Smooth muscle cell (in vitro differentiated cells): ENCODE data around the gene CYSRT1. TPM values are rescaled to one million over a fixed set of nuclear protein-coding genes. Genes with fewer than 3 reads are reported as not detected.

ENCODE experiments used
- DNase-seq: peaks from one replicate; lab custom pipeline; 2025; ENCODE audit not compliant: unreplicated experiment; lab: John Stamatoyannopoulos, UW
- H2AFZ ChIP-seq: fragments of 200-600 bp; sonication (generic); 2 replicates; pipeline ENCODE4 v1.6.0; 2016; ENCODE audit warnings: antibody characterized with exemption, low read depth, mild to moderate bottlenecking
- H3F3A ChIP-seq: fragments of 200-600 bp; sonication (generic); 2 replicates; pipeline ENCODE4 v1.6.0; 2017; ENCODE audit warnings: antibody characterized with exemption, low read depth
- H3K27ac ChIP-seq: fragments of 200-600 bp; sonication (generic); 2 replicates; pipeline ENCODE4 v1.5.1; 2016; ENCODE audit warnings: low read depth, mild to moderate bottlenecking
- H3K27me3 ChIP-seq: fragments of 200-600 bp; sonication (generic); 2 replicates; pipeline ENCODE4 v1.6.1; 2016; ENCODE audit warnings: low read depth, mild to moderate bottlenecking
- H3K36me3 ChIP-seq: fragments of 200-600 bp; sonication (generic); 2 replicates; pipeline ENCODE4 v1.5.1; 2016; ENCODE audit warnings: low read depth
- H3K4me1 ChIP-seq: fragments of 200-600 bp; sonication (generic); 2 replicates; pipeline ENCODE4 v1.5.1; 2016; ENCODE audit warnings: low read depth
- H3K4me2 ChIP-seq: fragments of 200-600 bp; sonication (generic); 2 replicates; pipeline ENCODE4 v1.6.0; 2016; ENCODE audit warnings: mild to moderate bottlenecking
- H3K4me3 ChIP-seq: fragments of 200-600 bp; sonication (generic); 2 replicates; pipeline ENCODE4 v1.5.1; 2016; ENCODE audit warnings: mild to moderate bottlenecking
- H3K79me2 ChIP-seq: fragments of 200-600 bp; sonication (generic); 2 replicates; pipeline ENCODE4 v1.6.0; 2016; ENCODE audit warnings: low read depth, mild to moderate bottlenecking
- H3K9ac ChIP-seq: fragments of 200-600 bp; sonication (generic); 2 replicates; pipeline ENCODE4 v1.6.0; 2016; ENCODE audit warnings: low read depth
- H3K9me3 ChIP-seq: fragments of 200-600 bp; sonication (generic); replicated peaks from 2 replicates; pipeline ENCODE4 v1.5.1; 2016; ENCODE audit warnings: low read depth
- H4K20me1 ChIP-seq: fragments of 200-600 bp; sonication (generic); 2 replicates; pipeline ENCODE4 v1.6.0; 2016; ENCODE audit warnings: low read depth
- CTCF ChIP-seq: fragments of 200-600 bp; sonication (generic); IDR thresholded peaks from 2 replicates; pipeline ENCODE4 v1.5.1; 2017; ENCODE audit warnings: borderline replicate concordance, mild to moderate bottlenecking, antibody characterized with exemption; ENCODE audit not compliant: insufficient read depth, poor library complexity, severe bottlenecking
- WGBS: methylation state at CpG from one replicate; pipeline ENCODE4 v1.1.7; 2016; ENCODE audit warnings: low lambda C conversion rate; 5-methylcytosine and 5-hydroxymethylcytosine counted together
- polyA plus RNA-seq: library from polyadenylated mRNA; unstranded; fragments of >200 nt; fragmentation: Nextera tagmentation; extraction: Ambion mirVana; gene quantifications from 2 replicates; pipeline ENCODE4 v1.2.1, GENCODE V29; 2016
- total RNA-seq: library from RNA; depleted of rRNA; stranded (reverse); fragments of >200 nt; gene quantifications from 2 replicates; pipeline ENCODE4 v1.2.3, GENCODE V29; 2014

The CYSRT1 gene
- total and polyA plus RNA-seq, 2 experiments from 2014 or later = 2.3 to 2.4 TPM

DNA sequence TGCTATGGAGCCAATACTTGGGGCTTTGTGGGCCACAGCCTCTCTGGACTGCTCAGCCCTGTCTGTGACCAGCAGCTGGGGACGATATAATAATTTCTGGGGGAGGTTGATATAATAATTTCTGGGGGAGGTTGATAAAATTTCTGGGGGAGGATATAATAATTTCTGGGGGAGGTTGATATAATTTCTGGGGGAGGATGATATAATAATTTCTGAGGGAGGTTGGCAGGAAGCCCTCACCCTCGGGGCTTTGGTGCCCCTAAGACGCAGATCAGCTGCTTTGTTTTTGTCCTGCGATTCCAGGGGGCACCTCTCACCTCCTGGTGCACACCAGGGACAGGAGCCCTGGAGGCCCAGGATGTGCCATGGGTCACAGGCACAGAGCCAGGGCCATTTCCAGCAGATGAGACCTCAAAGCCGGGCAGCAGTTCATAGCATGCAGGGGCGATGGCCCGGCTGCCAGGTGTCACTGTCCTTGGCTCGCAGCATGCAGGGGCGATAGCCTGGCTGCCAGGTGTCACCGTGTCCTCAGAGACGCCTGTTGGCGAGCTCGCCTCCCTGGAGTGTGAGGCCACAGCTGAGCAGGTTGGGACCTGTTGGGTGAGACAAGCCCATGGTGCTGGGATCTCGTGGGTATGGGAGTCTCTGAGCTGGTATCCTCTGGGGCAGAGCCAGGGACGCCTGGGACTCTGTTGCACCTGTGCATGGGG, 48.8 kb downstream of the CYSRT1 start:
- Histone ChIP-seq H3K9ac (no peak overlapping the region), H3K4me2 (no peak overlapping the region), H3K9me3 (no peaks in the 10 kb centered on the region), H3K4me3 (no peak overlapping the region), H3K36me3 (no peaks in the 10 kb centered on the region), H3F3A (no peaks in the 10 kb centered on the region), H2AFZ (no peak overlapping the region), H3K4me1 (peaks cover 15% of the 10 kb centered on the region), H3K27ac (no peak overlapping the region), H4K20me1 (peaks cover 33% of the 10 kb centered on the region), H3K27me3 (no peaks in the 10 kb centered on the region), H3K79me2 (no peaks in the 10 kb centered on the region)
- no peak for DNase-seq
- 81% methylated on average over 15 of the region's 15 CpGs for WGBS
- no peak for TF ChIP-seq CTCF

- WGBS = 94% methylated on average over 10 of the region's 10 CpGs
- Histone ChIP-seq H3K27me3 (no peaks in the 10 kb centered on the region), H3K4me1 (peaks cover 15% of the 10 kb centered on the region), H3K4me2 (no peak overlapping the region), H3K9ac (no peak overlapping the region), H3K36me3 (no peaks in the 10 kb centered on the region), H3K79me2 (no peaks in the 10 kb centered on the region), H4K20me1 (peaks cover 35% of the 10 kb centered on the region), H3K4me3 (no peak overlapping the region), H3K27ac (no peak overlapping the region), H3F3A (no peaks in the 10 kb centered on the region), H3K9me3 (no peaks in the 10 kb centered on the region), H2AFZ (no peak overlapping the region)
- no peak for TF ChIP-seq CTCF
- no peak for DNase-seq
Measured at GRCh38 chr9:137275203-137275587, 50.2 kb downstream of the CYSRT1 start.

Other genes with a start within 250 kb of the CYSRT1 start
Only the 30 nearest of the 32 such genes appear.
- gene PAXX, start 232.8 kb upstream of the CYSRT1 start, total RNA-seq = 27.4 and 29.0 TPM in 2 replicates
- gene PAXX, start 232.8 kb upstream of the CYSRT1 start, polyA plus RNA-seq = 61.4 and 62.0 TPM in 2 replicates
- gene CLIC3, start 228.6 kb upstream of the CYSRT1 start, total RNA-seq = 15.2 and 36.8 TPM in 2 replicates
- gene CLIC3, start 228.6 kb upstream of the CYSRT1 start, polyA plus RNA-seq = 43.9 and 69.9 TPM in 2 replicates
- gene ABCA2, start 196.9 kb upstream of the CYSRT1 start, total RNA-seq = 15.9 and 23.0 TPM in 2 replicates
- 26.2 and 29.0 TPM in 2 replicates for gene ABCA2, start 196.9 kb upstream of the CYSRT1 start, polyA plus RNA-seq
- gene FUT7, start 193.1 kb upstream of the CYSRT1 start, total RNA-seq = not detected in 2 replicates
- 0.51 TPM in 1 of 2 replicates, not detected in the other for gene FUT7, start 193.1 kb upstream of the CYSRT1 start, polyA plus RNA-seq
- 5.9 and 9.9 TPM in 2 replicates for gene NPDC1, start 179.0 kb upstream of the CYSRT1 start, total RNA-seq
- gene NPDC1, start 179.0 kb upstream of the CYSRT1 start, polyA plus RNA-seq = 19.3 and 38.8 TPM in 2 replicates
- gene ENTPD2, start 171.1 kb upstream of the CYSRT1 start, total RNA-seq = not detected in 2 replicates
- 0.30 and 0.78 TPM in 2 replicates for gene ENTPD2, start 171.1 kb upstream of the CYSRT1 start, polyA plus RNA-seq
- gene SAPCD2, start 154.6 kb upstream of the CYSRT1 start, total RNA-seq = 1.9 and 2.1 TPM in 2 replicates
- 3.9 and 5.0 TPM in 2 replicates for gene SAPCD2, start 154.6 kb upstream of the CYSRT1 start, polyA plus RNA-seq
- gene UAP1L1, start 147.7 kb upstream of the CYSRT1 start, total RNA-seq = 5.8 and 7.2 TPM in 2 replicates
- 22.5 and 23.8 TPM in 2 replicates for gene UAP1L1, start 147.7 kb upstream of the CYSRT1 start, polyA plus RNA-seq
- gene MAN1B1, start 138.2 kb upstream of the CYSRT1 start, total RNA-seq = 62.9 and 70.9 TPM in 2 replicates
- 97.1 and 109 TPM in 2 replicates for gene MAN1B1, start 138.2 kb upstream of the CYSRT1 start, polyA plus RNA-seq
- gene DPP7, start 110.4 kb upstream of the CYSRT1 start, total RNA-seq = 50.6 and 51.4 TPM in 2 replicates
- 170 and 171 TPM in 2 replicates for gene DPP7, start 110.4 kb upstream of the CYSRT1 start, polyA plus RNA-seq
- not detected in 2 replicates for gene GRIN1, start 86.0 kb upstream of the CYSRT1 start, total RNA-seq
- gene GRIN1, start 86.0 kb upstream of the CYSRT1 start, polyA plus RNA-seq = 0.44 TPM in 1 of 2 replicates, not detected in the other
- not detected in 2 replicates for gene LRRC26, start 55.1 kb upstream of the CYSRT1 start, total RNA-seq
- not detected in 2 replicates for gene LRRC26, start 55.1 kb upstream of the CYSRT1 start, polyA plus RNA-seq
- not detected in 2 replicates for gene TMEM210, start 53.1 kb upstream of the CYSRT1 start, total RNA-seq
- gene TMEM210, start 53.1 kb upstream of the CYSRT1 start, polyA plus RNA-seq = not detected in 2 replicates
- gene ANAPC2, start 36.6 kb upstream of the CYSRT1 start, total RNA-seq = 12.6 and 16.3 TPM in 2 replicates
- gene ANAPC2, start 36.6 kb upstream of the CYSRT1 start, polyA plus RNA-seq = 6.6 and 17.6 TPM in 2 replicates
- gene SSNA1, start 36.5 kb upstream of the CYSRT1 start, total RNA-seq = 32.7 and 69.5 TPM in 2 replicates
- gene SSNA1, start 36.5 kb upstream of the CYSRT1 start, polyA plus RNA-seq = 84.9 and 94.1 TPM in 2 replicates
- gene TPRN, start 24.4 kb upstream of the CYSRT1 start, total RNA-seq = 4.0 and 6.9 TPM in 2 replicates
- gene TPRN, start 24.4 kb upstream of the CYSRT1 start, polyA plus RNA-seq = 15.0 and 19.0 TPM in 2 replicates
- gene TMEM203, start 19.5 kb upstream of the CYSRT1 start, total RNA-seq = 30.2 and 31.0 TPM in 2 replicates
- gene TMEM203, start 19.5 kb upstream of the CYSRT1 start, polyA plus RNA-seq = 53.0 and 55.1 TPM in 2 replicates
- gene NDOR1, start 19.5 kb upstream of the CYSRT1 start, total RNA-seq = 3.2 and 6.5 TPM in 2 replicates
- gene NDOR1, start 19.5 kb upstream of the CYSRT1 start, polyA plus RNA-seq = 7.7 and 12.5 TPM in 2 replicates
- gene RNF208, start 2.9 kb upstream of the CYSRT1 start, total RNA-seq = 0.36 and 0.49 TPM in 2 replicates
- 1.4 and 1.9 TPM in 2 replicates for gene RNF208, start 2.9 kb upstream of the CYSRT1 start, polyA plus RNA-seq
- gene RNF224, start 2.3 kb downstream of the CYSRT1 start, total RNA-seq = not detected in 2 replicates
- not detected in 2 replicates for gene RNF224, start 2.3 kb downstream of the CYSRT1 start, polyA plus RNA-seq
- not detected in 2 replicates for gene SLC34A3, start 5.7 kb downstream of the CYSRT1 start, total RNA-seq
- not detected in 2 replicates for gene SLC34A3, start 5.7 kb downstream of the CYSRT1 start, polyA plus RNA-seq
- 154 and 164 TPM in 2 replicates for gene TUBB4B, start 16.1 kb downstream of the CYSRT1 start, total RNA-seq
- gene TUBB4B, start 16.1 kb downstream of the CYSRT1 start, polyA plus RNA-seq = 317 and 331 TPM in 2 replicates
- not detected in 2 replicates for gene STPG3, start 26.1 kb downstream of the CYSRT1 start, total RNA-seq
- not detected in 2 replicates for gene STPG3, start 26.1 kb downstream of the CYSRT1 start, polyA plus RNA-seq
- gene NELFB, start 30.2 kb downstream of the CYSRT1 start, total RNA-seq = 23.3 and 31.8 TPM in 2 replicates
- 60.9 and 66.6 TPM in 2 replicates for gene NELFB, start 30.2 kb downstream of the CYSRT1 start, polyA plus RNA-seq
- 4.6 and 6.3 TPM in 2 replicates for gene TOR4A, start 52.6 kb downstream of the CYSRT1 start, total RNA-seq
- gene TOR4A, start 52.6 kb downstream of the CYSRT1 start, polyA plus RNA-seq = 5.5 and 10.7 TPM in 2 replicates
- gene NRARP, start 77.1 kb downstream of the CYSRT1 start, total RNA-seq = 2.0 and 3.7 TPM in 2 replicates
- 1.7 and 3.0 TPM in 2 replicates for gene NRARP, start 77.1 kb downstream of the CYSRT1 start, polyA plus RNA-seq
- gene EXD3, start 198.0 kb downstream of the CYSRT1 start, total RNA-seq = 3.1 and 10.4 TPM in 2 replicates
- 12.5 and 15.7 TPM in 2 replicates for gene EXD3, start 198.0 kb downstream of the CYSRT1 start, polyA plus RNA-seq
- gene NOXA1, start 198.2 kb downstream of the CYSRT1 start, total RNA-seq = 0.09 and 0.90 TPM in 2 replicates
- gene NOXA1, start 198.2 kb downstream of the CYSRT1 start, polyA plus RNA-seq = 0.81 and 3.8 TPM in 2 replicates
- not detected in 2 replicates for gene ENTPD8, start 216.2 kb downstream of the CYSRT1 start, total RNA-seq
- not detected in 2 replicates for gene ENTPD8, start 216.2 kb downstream of the CYSRT1 start, polyA plus RNA-seq
- 25.2 and 30.9 TPM in 2 replicates for gene NSMF, start 234.2 kb downstream of the CYSRT1 start, total RNA-seq
- 48.5 and 55.9 TPM in 2 replicates for gene NSMF, start 234.2 kb downstream of the CYSRT1 start, polyA plus RNA-seq